Panc1 (cell line): ENCODE results near the gene ZFHX3.

ENCODE experiments used
- POLR2AphosphoS5 ChIP-seq: IDR thresholded peaks from 2 replicates; pipeline ENCODE4 v1.6.1; 2012; ENCODE audit warnings: mild to moderate bottlenecking, low read depth, low read length, moderate library complexity
- SIN3A ChIP-seq: IDR thresholded peaks from 2 replicates; pipeline ENCODE4 v1.6.1; 2012; ENCODE audit warnings: low read depth, mild to moderate bottlenecking, low read length, moderate library complexity, borderline replicate concordance; ENCODE audit not compliant: insufficient read depth
- TCF7L2 ChIP-seq: IDR thresholded peaks from 2 replicates; pipeline ENCODE4 v1.6.1; 2011; ENCODE audit warnings: mild to moderate bottlenecking, low read depth, low read length, inconsistent platforms
- TF ChIP-seq, protein P1 (sequence below): fragments of 450-650 bp; IDR thresholded peaks from 2 replicates; pipeline ENCODE4 v1.5.1; 2017; ENCODE audit warnings: mild to moderate bottlenecking
- TF ChIP-seq, protein P2 (sequence below), 2 experiments: IDR thresholded peaks; 2 replicates each; pipeline ENCODE4 v1.6.1; 2011 to 2012; ENCODE audit warnings: low read depth in 2 of 2, control low read depth in 1 of 2, low read length in 1 of 2, mild to moderate bottlenecking in 1 of 2, moderate library complexity in 1 of 2; ENCODE audit not compliant: insufficient read depth in 1 of 2

DNA sequence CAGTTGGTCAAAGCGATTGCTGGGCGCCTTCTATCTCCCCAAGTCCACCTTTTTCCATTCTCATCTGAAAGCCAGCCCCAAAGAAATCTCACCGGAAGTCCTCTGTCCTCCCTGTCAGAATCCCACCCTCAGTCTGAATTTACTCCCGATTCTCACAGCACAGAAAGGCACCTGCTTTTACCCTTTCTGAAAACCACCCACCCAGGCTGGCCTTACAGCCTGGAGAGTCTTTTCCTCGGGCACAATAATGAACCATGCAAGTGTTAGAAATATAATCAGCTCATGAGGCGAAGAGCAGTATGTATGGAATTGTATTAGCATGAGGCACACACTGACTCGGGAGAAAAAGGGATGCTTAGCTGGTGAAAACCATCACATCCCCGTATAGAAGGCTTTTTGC lies 1.2 kb upstream of the ZFHX3 start:
- TF ChIP-seq, protein P1, sequence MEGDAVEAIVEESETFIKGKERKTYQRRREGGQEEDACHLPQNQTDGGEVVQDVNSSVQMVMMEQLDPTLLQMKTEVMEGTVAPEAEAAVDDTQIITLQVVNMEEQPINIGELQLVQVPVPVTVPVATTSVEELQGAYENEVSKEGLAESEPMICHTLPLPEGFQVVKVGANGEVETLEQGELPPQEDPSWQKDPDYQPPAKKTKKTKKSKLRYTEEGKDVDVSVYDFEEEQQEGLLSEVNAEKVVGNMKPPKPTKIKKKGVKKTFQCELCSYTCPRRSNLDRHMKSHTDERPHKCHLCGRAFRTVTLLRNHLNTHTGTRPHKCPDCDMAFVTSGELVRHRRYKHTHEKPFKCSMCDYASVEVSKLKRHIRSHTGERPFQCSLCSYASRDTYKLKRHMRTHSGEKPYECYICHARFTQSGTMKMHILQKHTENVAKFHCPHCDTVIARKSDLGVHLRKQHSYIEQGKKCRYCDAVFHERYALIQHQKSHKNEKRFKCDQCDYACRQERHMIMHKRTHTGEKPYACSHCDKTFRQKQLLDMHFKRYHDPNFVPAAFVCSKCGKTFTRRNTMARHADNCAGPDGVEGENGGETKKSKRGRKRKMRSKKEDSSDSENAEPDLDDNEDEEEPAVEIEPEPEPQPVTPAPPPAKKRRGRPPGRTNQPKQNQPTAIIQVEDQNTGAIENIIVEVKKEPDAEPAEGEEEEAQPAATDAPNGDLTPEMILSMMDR = no peak
- no peak for TF ChIP-seq POLR2AphosphoS5
- TF ChIP-seq, protein P2, sequence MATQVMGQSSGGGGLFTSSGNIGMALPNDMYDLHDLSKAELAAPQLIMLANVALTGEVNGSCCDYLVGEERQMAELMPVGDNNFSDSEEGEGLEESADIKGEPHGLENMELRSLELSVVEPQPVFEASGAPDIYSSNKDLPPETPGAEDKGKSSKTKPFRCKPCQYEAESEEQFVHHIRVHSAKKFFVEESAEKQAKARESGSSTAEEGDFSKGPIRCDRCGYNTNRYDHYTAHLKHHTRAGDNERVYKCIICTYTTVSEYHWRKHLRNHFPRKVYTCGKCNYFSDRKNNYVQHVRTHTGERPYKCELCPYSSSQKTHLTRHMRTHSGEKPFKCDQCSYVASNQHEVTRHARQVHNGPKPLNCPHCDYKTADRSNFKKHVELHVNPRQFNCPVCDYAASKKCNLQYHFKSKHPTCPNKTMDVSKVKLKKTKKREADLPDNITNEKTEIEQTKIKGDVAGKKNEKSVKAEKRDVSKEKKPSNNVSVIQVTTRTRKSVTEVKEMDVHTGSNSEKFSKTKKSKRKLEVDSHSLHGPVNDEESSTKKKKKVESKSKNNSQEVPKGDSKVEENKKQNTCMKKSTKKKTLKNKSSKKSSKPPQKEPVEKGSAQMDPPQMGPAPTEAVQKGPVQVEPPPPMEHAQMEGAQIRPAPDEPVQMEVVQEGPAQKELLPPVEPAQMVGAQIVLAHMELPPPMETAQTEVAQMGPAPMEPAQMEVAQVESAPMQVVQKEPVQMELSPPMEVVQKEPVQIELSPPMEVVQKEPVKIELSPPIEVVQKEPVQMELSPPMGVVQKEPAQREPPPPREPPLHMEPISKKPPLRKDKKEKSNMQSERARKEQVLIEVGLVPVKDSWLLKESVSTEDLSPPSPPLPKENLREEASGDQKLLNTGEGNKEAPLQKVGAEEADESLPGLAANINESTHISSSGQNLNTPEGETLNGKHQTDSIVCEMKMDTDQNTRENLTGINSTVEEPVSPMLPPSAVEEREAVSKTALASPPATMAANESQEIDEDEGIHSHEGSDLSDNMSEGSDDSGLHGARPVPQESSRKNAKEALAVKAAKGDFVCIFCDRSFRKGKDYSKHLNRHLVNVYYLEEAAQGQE (IDR thresholded peaks at IDR 0.05; ENCODE audit: insufficient read depth in 1 of 2, low read depth in 2 of 2, low read length in 1 of 2) = no peak
- TF ChIP-seq TCF7L2 = no peak
- TF ChIP-seq SIN3A = no peak
